AG20443 (cell line): ENCODE measurements around the gene CXCL3.
A peak's percentile ranks its signal among the peaks of the same experiment; 100 is the strongest.
"Not testable (repeated sequence)": the region's sequence is repeated elsewhere in the genome, so short reads cannot be mapped to it uniquely, and the experiment has no call there.

Experiments
- DNase-seq: peaks from one replicate; pipeline ENCODE4 v3.0.0; 2012; ENCODE audit warnings: low spot score, mixed read lengths

The CXCL3 gene

DNA sequence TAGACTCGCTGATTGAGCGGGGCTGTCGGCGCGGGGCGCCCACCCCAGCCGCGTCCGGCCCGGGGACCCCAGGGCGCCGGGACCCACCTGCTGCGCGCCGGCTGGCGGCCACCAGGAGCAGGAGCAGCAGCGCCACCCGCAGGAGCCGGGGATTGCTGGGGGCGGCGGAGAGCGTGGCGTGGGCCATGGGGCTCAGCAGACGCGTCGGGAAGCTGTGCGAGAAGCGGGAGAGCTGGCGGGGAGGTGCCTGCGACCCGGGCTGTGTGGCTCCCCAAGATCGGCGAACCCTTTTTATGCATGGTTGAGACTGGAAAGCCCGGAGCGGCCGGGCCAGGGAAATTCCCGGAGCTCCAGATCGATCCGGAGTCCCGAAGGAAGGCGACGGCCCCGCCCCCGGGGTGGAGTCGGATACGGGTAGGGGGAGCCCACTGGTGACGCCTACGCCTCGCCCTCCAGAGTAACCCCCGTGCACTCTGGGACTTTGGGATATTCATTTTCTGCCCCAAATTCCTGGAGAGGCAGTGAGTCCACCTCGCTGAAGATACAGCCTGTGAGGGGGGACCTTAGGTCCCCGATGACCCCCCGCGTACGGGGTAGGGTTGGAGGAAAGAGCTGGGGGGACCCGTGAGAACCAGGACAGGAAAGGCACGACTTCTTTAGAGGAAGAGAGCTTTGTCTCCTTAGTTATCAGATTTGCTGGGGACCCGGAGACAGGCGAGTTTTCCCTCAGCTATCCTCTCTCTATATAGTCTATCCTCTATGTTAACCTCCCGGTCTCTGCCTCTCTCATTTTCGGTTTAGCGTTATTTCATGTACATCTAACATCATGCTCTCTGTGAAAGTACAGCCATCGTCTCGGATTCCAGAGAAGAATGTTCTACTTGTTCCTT is at the start of gene CXCL3:
Gene CXCL3, minus strand, starts transcription at position 265 of the 890 bp plus-strand sequence. Its CDS starts 78 bp downstream, at position 187.
- DNase-seq = peak; percentile 80

DNA sequence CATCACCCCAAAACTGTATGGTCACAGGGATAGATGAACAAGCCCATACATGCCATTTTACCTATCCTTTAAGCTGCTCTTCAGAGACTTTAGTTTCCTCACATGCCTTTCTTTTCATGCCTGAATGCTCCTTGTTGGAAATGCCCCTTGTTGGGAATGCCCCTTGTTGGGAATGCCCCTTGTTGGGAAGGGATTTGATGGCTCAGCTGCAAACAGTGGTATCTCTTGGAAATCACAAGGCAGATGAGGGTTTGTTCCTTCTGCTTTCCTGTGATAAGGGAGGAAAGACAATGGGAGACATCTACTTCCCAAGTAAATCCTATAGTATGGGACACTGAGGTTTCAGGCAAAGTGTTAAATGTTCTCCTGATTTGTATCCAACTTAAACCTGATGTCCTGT is 49.0 kb upstream of the CXCL3 start:
- no peak for DNase-seq

DNA sequence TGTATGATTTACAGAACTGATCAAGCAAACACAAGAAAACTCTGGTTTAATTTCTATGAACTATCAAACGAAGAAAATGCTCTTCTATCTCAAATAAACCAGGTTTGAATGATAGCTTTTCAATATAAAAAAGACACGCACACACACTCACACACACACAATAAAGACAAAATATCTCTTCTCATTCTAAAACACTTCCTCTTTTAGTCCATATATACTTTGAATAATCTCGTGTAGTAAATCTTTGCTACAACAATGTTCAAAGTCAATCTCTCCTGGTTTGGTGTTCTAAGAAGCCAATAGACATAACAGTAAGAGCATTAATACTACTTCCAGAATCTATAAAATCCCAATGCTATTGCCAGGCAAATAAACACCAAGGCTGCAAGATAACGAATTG is 47.2 kb upstream of the CXCL3 start:
- DNase-seq = no peak

DNA sequence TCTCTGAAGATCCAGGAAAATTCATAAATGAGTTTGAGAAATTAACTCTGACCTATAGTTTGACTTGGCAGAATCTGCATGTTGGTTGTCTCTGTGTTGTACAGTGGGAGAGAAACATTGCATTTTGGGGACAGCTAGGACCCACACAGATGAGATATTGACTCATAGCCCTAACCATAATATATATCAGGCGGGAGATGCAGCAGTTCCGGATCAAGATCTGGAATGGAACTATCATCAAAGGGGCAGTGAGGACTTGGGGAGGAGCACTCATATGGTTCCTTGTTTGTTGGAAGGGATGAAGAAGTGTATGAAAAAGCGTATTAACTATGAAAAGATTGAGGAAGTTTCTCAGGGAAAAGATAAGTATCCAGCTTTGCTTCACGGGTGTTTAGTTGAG is 46.5 kb upstream of the CXCL3 start:
- DNase-seq = no peak

DNA sequence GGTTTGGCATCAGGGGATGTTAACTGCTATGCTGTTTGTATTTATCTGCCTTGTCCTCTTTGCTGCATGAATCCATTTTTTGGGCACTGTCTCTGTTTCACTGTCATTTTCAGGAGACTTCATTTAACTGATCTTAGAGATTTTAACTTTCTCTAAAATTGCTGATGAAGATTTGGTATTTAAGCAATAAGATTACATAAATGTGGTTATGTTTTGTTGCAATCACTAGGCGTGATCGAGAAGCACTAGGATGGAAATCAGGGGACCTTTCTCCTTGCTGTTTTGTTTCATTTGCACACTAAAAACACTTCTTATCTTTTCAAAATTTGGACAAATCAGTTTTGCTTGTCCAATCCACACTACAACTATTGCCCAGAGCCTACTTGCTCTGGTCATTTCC is 45.1 kb upstream of the CXCL3 start:
- no peak for DNase-seq

DNA sequence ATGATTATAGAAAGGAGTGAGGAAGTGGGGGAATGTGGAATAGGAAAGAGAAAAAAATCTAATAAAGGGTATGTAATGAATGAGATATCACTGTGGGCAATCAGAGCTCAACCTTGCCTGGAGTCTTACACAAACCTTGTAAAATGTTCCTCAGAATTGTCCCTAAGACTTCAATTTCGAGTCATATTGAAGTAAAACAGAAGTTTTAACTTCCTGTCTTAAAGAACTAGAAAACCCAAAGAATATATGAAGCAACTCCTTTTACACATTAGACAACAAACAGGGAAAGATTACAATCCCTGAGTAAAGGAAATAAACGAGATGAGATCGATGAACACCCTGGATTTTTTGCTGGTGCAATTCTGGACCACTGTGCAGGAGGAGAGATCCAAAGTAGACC is 42.5 kb upstream of the CXCL3 start:
- no peak for DNase-seq

DNA sequence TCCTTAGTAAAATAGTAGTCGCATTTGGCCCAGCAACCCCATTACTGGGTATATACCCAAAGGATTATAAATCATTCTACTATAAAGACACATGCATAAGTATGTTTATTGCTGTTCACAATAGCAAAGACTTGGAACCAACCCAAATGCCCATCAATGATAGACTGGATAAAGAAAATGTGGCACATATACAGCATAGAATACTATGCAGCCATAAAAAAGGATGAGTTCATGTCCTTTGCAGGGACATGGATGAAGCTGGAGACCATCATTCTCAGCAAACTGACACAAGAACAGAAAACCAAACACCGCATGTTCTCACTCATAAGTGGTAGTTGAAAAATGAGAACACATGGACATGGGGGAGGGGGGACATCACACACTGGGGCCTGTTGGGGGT is 41.9 kb upstream of the CXCL3 start:
- DNase-seq = not testable (repeated sequence)

DNA sequence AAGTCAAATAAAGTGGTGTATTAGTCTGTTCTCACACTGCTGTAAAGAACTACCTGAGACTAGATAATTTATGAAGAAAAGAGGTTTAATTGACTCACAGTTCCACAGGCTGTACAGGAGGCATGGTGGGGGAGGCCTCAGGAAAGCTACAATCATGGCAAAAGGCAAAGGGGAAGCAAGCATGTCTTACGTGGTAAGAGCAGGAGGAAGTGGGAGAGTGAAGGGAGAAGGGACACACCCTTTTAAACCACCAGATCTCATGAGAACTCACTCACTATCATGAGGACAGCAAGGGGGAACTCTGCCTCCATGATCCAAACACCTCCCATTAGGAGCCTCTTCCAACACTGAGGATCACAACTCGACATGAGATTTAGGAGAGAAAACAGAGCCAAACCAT is 40.5 kb upstream of the CXCL3 start:
- not testable (repeated sequence) for DNase-seq

DNA sequence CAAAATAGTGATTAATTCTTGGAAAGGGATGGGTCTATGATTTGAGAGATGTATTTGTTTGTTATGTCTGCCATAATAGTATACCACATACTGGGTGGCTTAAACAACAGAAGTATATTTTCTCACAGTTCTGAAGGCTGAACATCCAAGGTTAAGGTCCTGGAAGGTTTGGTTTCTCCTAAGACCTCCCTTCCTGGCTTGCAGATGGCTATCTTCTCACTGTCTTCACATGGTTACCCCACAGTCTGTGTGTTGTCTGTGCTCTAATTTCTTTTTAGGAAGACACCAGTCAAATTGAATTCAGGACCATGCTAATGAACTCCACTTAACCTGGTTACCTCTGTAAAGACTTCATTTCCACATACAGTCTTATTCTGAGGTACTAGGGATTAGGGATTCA is 34.9 kb upstream of the CXCL3 start:
- DNase-seq = no peak

DNA sequence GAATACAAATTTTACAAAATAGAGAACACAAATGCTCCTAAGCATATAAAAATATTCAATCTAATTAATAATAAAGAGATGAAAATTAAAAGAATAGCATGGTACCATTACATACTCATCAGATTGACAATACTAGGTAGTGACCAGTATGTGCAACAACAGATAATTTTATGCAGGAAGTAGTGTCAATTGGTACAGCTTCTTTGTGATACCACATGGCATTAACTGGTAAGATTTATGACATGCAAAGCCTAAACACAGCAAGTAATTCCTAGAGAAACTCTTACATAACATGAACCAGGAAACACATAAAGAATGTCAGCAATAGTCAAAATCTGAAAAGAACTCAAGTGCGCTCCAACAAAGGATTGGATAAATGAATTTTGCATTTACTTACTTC is 34.2 kb upstream of the CXCL3 start:
- no peak for DNase-seq

DNA sequence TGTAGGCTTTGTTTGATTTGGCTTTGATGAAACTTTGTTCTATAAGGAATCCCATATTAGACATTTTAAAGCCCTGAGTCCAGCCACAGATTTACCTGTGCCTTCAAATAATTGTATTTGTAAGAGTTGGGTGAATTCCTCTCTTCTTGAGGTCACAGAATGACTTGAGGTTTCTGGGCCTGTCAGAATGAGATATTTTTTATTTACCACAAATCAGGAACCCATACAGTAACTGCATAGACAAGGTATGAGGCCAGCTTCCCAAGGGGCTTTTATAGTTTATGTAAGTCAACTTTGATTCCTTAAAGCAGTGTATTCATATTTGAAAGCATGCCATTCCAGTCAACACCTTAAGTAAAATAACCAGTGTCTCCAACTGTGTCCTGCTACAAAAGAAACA is 29.1 kb upstream of the CXCL3 start:
- no peak for DNase-seq

DNA sequence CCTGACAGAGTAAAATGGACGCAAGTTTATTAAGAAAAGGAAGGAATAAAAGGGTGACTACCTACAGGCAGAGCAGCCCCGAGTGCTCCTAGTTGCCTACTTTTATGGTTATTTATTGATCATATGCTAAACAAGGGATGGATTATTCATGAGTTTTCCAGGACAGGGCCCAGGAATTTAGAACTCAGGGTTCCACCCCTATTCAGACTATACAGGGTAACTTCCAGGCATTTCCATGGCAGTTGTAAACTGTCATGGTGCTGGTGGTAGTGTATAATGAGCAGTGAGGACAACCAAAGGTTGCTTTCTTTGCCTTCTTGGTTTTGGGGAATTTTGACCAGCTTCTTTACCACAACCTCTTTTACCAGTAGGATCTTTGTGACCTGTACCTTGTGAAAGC is 27.7 kb upstream of the CXCL3 start:
- DNase-seq = no peak

DNA sequence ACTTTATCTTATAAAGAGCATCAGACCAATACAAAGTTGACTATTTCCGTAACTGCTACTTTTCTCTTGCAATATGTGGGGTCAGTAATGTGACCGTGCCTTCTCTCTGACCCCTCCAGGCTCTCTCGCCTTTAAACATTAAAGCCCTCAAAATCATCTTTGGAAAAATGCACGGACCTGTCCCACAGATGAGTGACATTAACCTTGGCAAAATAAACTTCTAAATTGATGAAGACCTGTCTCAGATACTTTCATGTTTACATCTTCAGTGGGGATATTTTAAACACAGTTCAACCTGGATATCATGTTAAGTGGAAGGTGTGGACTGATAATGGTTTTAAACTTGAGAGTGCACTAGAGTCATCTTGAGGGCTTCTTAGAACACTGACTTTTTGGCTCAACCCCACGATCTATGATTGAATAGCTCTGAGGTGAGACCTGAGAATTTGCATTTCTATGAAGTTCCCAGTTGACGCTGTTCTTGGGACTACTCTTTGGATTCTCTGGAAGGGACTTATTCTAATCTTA is 26.7 kb upstream of the CXCL3 start:
- DNase-seq = no peak

DNA sequence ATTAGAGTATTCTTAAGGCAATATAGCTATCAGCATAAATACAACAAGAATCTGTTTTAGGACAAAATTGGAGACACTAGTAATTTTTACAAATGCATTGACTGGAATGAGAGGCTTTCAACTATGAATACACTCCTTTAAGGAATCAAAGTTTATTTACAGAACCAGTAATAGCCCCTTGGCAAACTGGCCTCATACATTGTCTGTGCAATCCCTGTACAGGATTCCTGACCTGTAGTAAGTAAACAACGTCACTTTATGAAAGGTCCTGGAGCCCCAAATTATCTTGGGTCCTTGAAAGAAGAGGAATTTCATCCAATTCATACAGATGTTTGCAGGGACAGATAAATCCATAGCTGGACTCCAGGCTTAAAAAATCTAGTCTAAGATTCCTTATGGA is 25.4 kb upstream of the CXCL3 start:
- DNase-seq = no peak

DNA sequence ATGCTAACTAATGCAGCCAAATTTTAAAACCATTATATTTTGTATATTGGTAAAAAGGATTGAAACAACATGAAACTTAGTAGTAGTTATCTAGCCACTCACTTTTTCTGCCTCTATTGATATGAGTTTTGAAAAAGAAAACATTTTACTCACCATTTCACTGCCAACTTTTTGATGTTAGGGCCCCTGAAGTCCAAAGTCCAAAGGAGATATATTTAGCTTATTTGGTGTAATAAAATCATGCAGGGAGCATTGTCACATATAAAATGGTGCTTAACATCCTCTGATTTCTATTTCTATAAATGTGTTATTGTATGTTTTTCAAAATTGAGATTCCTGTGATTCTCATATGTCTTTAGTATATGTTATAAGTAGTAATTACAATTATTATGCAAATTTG is 24.5 kb upstream of the CXCL3 start:
- no peak for DNase-seq

DNA sequence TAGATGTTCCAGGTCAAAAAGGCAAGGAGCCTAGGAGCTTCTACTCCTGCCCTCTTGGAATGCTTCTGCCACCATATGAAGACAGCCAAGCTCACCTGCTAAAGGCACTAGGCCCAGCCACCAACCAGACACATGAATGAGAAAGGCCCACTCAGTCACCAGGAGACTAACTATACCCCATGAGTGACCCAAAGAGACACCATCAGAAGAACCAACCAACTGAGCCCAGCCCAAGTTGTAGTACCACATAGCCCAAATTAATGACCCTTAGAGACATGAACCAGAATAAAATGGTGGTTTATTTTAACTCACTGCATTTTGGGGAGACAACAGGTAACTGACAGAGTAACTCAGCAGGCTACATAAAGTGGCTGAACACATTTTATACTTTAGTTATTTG is 22.9 kb upstream of the CXCL3 start:
- DNase-seq = no peak

DNA sequence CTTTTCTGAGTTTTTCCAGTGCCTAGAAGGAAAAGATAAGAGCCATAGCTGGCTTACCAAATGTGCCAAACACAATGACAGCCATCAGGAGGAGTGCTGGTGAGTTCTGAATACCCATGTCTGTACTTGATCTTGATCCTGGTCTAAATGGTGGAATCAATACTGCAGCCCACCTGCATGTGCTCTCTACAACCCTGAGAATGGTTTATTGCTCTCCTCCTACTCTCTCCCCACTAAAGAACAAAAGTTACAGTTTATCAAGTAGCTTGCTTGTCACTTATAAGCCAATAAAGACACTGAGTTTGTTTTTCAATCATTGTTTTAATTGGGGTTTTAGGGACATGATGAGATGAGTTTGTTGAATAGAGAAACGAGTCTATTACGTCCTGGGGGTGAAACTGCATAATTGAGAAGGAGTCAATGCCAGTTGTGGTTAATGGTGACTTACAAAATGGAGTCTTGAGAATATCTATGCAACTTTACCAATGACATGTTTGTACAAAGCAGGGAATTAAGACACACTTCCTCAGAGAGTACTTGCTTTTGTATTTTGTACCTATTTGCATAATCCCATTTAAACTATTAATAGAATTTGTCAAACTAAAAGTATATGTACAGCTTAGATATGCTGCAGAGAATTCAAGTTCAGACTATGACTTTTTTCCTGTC is 20.8 kb upstream of the CXCL3 start:
- no peak for DNase-seq

DNA sequence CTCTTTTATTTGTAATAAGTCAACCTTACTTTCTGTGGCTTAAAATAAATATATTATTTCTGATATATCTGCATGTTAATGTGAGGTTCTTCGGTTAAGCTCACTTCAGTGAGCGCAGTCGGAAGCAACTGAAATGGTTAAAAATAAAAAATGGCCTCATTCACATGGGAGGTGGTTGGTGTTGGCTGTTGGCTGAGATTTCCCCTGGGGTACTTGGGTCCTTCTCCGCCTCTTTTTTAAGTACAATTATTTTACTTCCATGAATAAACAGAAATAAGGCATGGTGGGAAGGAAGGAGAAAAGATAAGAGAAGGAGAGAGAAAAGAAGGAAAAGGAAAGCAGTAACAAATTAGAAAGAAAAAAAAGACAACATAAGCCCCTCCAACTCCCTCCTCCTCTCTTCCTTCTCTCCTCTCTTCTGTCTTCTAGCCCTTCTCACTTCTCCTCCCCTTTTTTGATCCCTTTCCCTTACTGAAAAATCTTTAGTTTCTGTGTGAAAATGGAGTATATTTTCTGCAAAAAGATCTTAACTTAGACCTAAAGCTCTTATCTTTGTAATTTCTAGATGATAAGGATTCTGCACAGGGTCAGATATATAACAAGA is 19.7 kb upstream of the CXCL3 start:
- no peak for DNase-seq

DNA sequence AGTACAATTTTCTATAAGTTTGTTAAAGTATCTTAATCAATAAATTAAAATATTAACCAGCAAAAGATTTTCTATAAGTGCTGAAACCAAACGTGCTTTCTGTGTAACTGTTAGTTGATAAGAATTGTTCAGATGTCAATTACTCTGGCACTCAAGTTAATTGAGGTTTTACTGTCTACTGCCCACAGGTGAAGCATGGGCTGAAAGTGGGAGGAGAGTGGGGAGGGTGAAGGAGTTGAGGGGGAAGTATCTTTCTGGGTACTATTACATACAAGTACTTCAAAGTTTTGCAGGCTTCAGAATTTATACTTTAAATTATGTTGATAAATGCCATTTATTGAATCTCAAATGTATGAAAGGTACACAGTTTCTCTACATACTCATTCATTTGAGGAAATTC is 19.1 kb upstream of the CXCL3 start:
- DNase-seq = no peak

DNA sequence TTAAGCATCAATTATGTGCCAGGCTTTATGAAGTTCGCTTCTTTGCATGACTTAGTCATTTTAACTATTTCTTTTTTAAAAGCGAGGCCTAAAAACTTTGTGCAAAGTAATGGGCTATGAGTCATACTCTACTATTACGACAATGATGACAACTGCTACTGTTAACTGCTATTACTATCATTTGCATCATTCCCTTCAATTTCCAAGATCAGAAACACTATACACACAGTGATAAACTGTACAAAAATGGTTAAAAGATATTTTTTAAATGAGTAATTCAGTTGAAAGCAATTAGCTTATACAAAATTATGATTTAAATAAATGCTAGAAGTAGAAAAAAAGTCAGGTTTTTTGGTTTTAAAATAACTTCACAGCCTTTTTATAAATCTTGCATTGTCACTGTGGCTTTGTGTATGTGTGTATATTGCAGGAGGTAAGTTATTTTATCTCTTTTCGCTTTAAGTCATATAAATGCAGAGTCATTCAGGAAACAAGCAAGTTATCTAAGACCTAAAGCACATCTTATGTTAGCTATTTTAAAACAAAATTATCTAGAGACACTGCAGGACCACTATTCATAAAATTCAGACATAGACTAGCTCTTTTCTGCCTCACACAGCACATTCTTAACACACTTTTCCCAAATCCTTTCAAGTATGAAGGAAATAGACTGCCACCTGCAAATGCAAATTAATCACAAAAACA is 18.5 kb upstream of the CXCL3 start:
- peak; percentile 61 for DNase-seq

DNA sequence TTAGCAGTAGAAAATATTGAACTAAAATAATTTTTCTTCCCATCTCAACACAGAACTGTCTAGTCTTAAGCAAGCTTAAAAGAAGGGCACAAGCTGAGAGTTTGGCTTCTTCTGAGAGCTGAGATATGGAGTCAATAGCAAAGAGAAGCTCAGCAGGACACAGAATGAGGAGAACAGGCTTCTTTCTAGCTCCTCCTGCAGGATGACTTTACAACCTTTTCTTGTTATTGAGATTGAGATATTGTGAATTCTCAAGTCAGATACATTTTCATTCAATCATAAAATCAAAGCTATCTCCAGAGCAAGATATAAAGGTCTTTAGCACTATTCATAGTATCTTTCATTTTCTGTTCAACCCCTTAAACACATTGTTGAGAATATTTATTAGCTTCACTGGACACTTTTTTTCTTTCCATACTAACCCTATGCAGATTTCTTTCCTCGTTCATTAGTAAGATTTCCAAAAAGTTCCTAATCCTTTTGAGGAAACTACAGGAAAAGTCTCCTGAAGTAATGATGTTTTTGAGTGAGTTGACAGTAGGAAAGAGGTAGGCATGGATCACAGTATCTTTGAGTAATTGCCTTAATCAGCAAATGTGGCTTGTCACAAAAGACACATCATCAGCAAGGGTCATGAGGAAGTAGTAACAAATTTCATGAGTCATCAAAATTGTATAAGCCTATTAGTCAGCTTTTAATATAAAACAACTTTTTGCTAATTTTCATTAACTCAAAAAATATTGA is 17.8 kb upstream of the CXCL3 start:
- DNase-seq = no peak

DNA sequence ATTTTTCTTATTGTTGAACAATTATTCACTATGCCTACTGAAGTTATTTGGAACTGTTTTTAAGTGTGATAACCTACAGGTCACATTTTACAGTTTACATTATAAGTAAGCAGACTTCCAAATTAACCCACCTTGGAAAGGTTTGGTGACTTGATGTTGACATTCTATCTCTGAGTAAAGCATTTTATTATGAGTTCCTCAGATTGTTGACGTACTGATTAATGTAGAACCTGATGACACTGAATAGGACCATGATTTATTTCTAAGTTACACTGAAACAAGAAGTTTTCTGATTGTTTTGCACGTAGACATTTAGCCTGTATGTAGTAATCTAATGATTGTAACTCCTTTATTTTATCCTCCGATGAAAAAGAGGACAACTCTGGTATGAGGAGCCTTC is 17.0 kb upstream of the CXCL3 start:
- DNase-seq = no peak
